Measurements from ENCODE around the gene CSTF2.

- TF ChIP-seq CTCF (IDR thresholded peaks at IDR 0.05) (no peak), POLR2A (IDR thresholded peaks at IDR 0.05) (no peak)
These were observed 17.3 kb upstream of the CSTF2 start for GRCh38 chrX:100802843-100803242.
